ENCODE measurements around the gene PRXL2A.

- no peak for TF ChIP-seq POLR2A (IDR thresholded peaks at IDR 0.05)
- TF ChIP-seq CTCF (IDR thresholded peaks at IDR 0.05), result no peak
Measured at GRCh38 chr10:80390740-80391139, 17.6 kb upstream of the PRXL2A start.
